ENCODE data around the gene RDH13.

DNA sequence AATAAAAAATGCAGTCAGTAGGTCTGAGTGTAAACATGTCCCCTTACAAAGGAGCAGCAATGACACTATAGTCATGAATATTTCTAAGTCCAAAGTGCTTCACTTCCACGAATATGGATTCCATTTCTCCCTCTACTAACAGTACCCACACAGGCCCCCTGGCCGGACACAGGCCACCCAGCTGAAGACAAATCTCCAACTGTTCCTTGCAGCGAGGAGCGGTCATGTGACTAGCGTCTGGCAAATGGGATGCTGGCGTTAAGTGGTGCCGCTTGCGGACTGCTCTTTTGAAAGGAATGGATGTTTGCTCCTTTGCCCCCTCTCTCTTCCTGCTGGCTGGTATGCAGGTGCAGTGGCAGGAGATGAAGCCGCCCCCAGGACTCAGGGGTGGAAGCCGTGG, 38.3 kb upstream of the RDH13 start:
- TF ChIP-seq, protein P1, sequence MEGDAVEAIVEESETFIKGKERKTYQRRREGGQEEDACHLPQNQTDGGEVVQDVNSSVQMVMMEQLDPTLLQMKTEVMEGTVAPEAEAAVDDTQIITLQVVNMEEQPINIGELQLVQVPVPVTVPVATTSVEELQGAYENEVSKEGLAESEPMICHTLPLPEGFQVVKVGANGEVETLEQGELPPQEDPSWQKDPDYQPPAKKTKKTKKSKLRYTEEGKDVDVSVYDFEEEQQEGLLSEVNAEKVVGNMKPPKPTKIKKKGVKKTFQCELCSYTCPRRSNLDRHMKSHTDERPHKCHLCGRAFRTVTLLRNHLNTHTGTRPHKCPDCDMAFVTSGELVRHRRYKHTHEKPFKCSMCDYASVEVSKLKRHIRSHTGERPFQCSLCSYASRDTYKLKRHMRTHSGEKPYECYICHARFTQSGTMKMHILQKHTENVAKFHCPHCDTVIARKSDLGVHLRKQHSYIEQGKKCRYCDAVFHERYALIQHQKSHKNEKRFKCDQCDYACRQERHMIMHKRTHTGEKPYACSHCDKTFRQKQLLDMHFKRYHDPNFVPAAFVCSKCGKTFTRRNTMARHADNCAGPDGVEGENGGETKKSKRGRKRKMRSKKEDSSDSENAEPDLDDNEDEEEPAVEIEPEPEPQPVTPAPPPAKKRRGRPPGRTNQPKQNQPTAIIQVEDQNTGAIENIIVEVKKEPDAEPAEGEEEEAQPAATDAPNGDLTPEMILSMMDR (IDR thresholded peaks at IDR 0.05): no peak
- no peak for TF ChIP-seq MYC (IDR thresholded peaks at IDR 0.05; ENCODE audit: borderline replicate concordance, low read length)
- no peak for TF ChIP-seq BHLHE40 (IDR thresholded peaks at IDR 0.05; ENCODE audit: low read depth, low read length)
